ENCODE data around the gene HIP1. TPM values are rescaled to one million over a fixed set of nuclear protein-coding genes. Genes with fewer than 3 reads are reported as not detected.

The HIP1 gene
- polyA plus RNA-seq, 1 of the 3 experiments (the other 2 are of a cell fraction): 11.3 TPM

- no peak overlapping the region for H3K9ac ChIP-seq
- H3K27me3 ChIP-seq (ENCODE audit: insufficient read depth): no peaks in the 10 kb centered on the region
- CTCF ChIA-PET: no interaction called here
- H2AFZ ChIP-seq (ENCODE audit: low read depth): no peak overlapping the region
- POLR2A ChIA-PET: no interaction called here
- H3K4me1 ChIP-seq (ENCODE audit: control insufficient read depth in 1 of 2, insufficient read depth in 2 of 2, low read depth in 1 of 2, low read length in 1 of 2): no peaks in the 10 kb centered on the region; a peak in 1 of 4 replicates
- no peak overlapping the region for H3K4me2 ChIP-seq
- no peaks in the 10 kb centered on the region for H3K36me3 ChIP-seq (replicated peaks in 1 of 2; ENCODE audit: control insufficient read depth in 1 of 2, insufficient read depth in 2 of 2, low read length in 1 of 2)
- H3K4me3 ChIP-seq (ENCODE audit: low read depth in 2 of 2, low read length in 1 of 2): no peak overlapping the region
- no peak for TF ChIP-seq RCOR1 (IDR thresholded peaks at IDR 0.05; ENCODE audit: low read length)
- no peak for TF ChIP-seq MEF2A (IDR thresholded peaks at IDR 0.05; ENCODE audit: borderline replicate concordance, low read depth)
- TF ChIP-seq USF1 (IDR thresholded peaks at IDR 0.05; ENCODE audit: borderline replicate concordance, low read depth): no peak
- TF ChIP-seq CTCF (IDR thresholded peaks at IDR 0.05): no peak
- TF ChIP-seq, protein P1, sequence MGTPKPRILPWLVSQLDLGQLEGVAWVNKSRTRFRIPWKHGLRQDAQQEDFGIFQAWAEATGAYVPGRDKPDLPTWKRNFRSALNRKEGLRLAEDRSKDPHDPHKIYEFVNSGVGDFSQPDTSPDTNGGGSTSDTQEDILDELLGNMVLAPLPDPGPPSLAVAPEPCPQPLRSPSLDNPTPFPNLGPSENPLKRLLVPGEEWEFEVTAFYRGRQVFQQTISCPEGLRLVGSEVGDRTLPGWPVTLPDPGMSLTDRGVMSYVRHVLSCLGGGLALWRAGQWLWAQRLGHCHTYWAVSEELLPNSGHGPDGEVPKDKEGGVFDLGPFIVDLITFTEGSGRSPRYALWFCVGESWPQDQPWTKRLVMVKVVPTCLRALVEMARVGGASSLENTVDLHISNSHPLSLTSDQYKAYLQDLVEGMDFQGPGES (IDR thresholded peaks at IDR 0.05; ENCODE audit: low read depth, low read length): no peak
- TF ChIP-seq POLR2AphosphoS5 (IDR thresholded peaks at IDR 0.05; ENCODE audit: low read depth, low read length): no peak
- no peak for TF ChIP-seq FOSL2 (IDR thresholded peaks at IDR 0.05; ENCODE audit: borderline replicate concordance, low read depth)
- no peak for TF ChIP-seq RFX5 (IDR thresholded peaks at IDR 0.05; ENCODE audit: low read length)
- TF ChIP-seq SIN3A (IDR thresholded peaks at IDR 0.05; ENCODE audit: borderline replicate concordance, low read depth, low read length): no peak
- no peak for TF ChIP-seq TAF1 (IDR thresholded peaks at IDR 0.05; ENCODE audit: borderline replicate concordance, low read depth, low read length)
- TF ChIP-seq EZH2phosphoT487 (IDR thresholded peaks at IDR 0.05; ENCODE audit: borderline replicate concordance, low read depth): no peak
- no peak for TF ChIP-seq RAD21 (IDR thresholded peaks at IDR 0.05; ENCODE audit: low read length)
- TF ChIP-seq MXI1 (IDR thresholded peaks at IDR 0.05; ENCODE audit: low read depth, low read length): no peak
- TF ChIP-seq REST (IDR thresholded peaks at IDR 0.05; ENCODE audit: low read depth, low read length): no peak
- TF ChIP-seq GABPA (IDR thresholded peaks at IDR 0.05; ENCODE audit: low read depth): no peak
- no peak for DNase-seq
- 96% methylated on average over 6 of the region's 6 CpGs for WGBS (ENCODE audit: low lambda C conversion rate)
- H3K9me2 ChIP-seq: no peaks in the 10 kb centered on the region
- H3K79me2 ChIP-seq (ENCODE audit: insufficient read depth): no peaks in the 10 kb centered on the region
- no peaks in the 10 kb centered on the region for H4K20me1 ChIP-seq (ENCODE audit: insufficient read depth)
- no peak overlapping the region for H3K27ac ChIP-seq (ENCODE audit: low read depth in 2 of 2, low read length in 1 of 2)
- H3K9me3 ChIP-seq: peaks cover 9% of the 10 kb centered on the region; the same call in 1 of the 2 replicates
- no peaks in the 10 kb centered on the region for H3F3A ChIP-seq (replicated peaks; ENCODE audit: insufficient read depth)
Measured at GRCh38 chr7:75647709-75648438, 90.9 kb downstream of the HIP1 start.
